ENCODE data around the gene ERCC6L2. TPM values are rescaled to one million over a fixed set of nuclear protein-coding genes. Genes with fewer than 3 reads are reported as not detected.

The ERCC6L2 gene
- total and polyA plus RNA-seq, 10 of the 15 experiments (the other 5 are each of a cell fraction or from before 2014, with no cell fraction given): 8.1 to 45.0 (median 22.6) TPM

GRCh38 chr9:96014078-96014477 is 138.6 kb downstream of the ERCC6L2 start:
- Histone ChIP-seq H3K9me3 (replicated peaks; ENCODE audit: control insufficient read depth, insufficient read depth, low read length) (no peaks in the 10 kb centered on the region), H3K27ac (ENCODE audit: control insufficient read depth, insufficient read depth) (no peak overlapping the region), H3K4me2 (ENCODE audit: control insufficient read depth, insufficient read depth) (no peak overlapping the region), H3K36me3 (ENCODE audit: control insufficient read depth in 2 of 2, insufficient read depth in 2 of 2, low read length in 1 of 2) (peaks cover 0 to 8% of the 10 kb centered on the region in 2 experiments; a peak in 2 of 4 replicates), H3K79me2 (ENCODE audit: control insufficient read depth, insufficient read depth, low read length) (no peaks in the 10 kb centered on the region), H3K4me3 (no peak overlapping the region), H4K20me1 (ENCODE audit: control insufficient read depth, insufficient read depth) (no peaks in the 10 kb centered on the region), H3K4me1 (ENCODE audit: control insufficient read depth, insufficient read depth, low read length) (peaks cover 2% of the 10 kb centered on the region; the same call in 1 of the 2 replicates), H3K27me3 (replicated peaks in 1 of 2; ENCODE audit: control insufficient read depth in 2 of 2, insufficient read depth in 2 of 2, low read length in 1 of 2) (no peaks in the 10 kb centered on the region), H2AFZ (ENCODE audit: control insufficient read depth, low read depth, low read length) (no peak overlapping the region), H3K9ac (ENCODE audit: control insufficient read depth, insufficient read depth, low read length) (no peak overlapping the region)
- in situ Hi-C loops (cut with MboI) (no loop called here), intact Hi-C loops (cut with micrococcal nuclease; ENCODE audit: unreplicated experiment) (no loop called here)
- CTCF ChIA-PET: no interaction called here
- no peak for FAIRE-seq
- WGBS (ENCODE audit: insufficient coverage, insufficient replicate concordance, low lambda C conversion rate, missing lambda C conversion rate): 51% methylated on average over 6 of the region's 6 CpGs
- no TSS peak for BruUV-seq (replicated peaks)
- POLR2A ChIA-PET: interaction anchor here (0.6 kb wide), 1 partner anchor 39 kb away, joined by 6 read pairs; no protein-coding TSS in a partner anchor
- DNase-seq (ENCODE audit: low read depth, low spot score): no peak
- no peak for ATAC-seq
- no peak for TF ChIP-seq IKZF1 (conservative IDR thresholded peaks at IDR 0.05)
- no peak for TF ChIP-seq ZBTB33 (IDR thresholded peaks at IDR 0.05)
- TF ChIP-seq BCL11A (IDR thresholded peaks at IDR 0.05; ENCODE audit: low read depth, low read length): no peak
- no peak for TF ChIP-seq PAX5 (IDR thresholded peaks at IDR 0.05; ENCODE audit: borderline replicate concordance, low read depth, low read length)
- no peak for TF ChIP-seq CEBPB (IDR thresholded peaks at IDR 0.05; ENCODE audit: borderline replicate concordance in 1 of 2, low read depth in 2 of 2, low read length in 2 of 2)
- TF ChIP-seq KDM1A (IDR thresholded peaks at IDR 0.05; ENCODE audit: borderline replicate concordance): no peak
- RAD21 ChIA-PET (ENCODE audit: unreplicated experiment): interaction anchor here (1.4 kb wide), 1 partner anchor 139 kb away, joined by 3 read pairs; the partner anchor contains the start of gene ERCC6L2
- SMC1A ChIA-PET (ENCODE audit: uncharacterized antibody, unreplicated experiment): no interaction called here

Data from GM12878 (cell line).